ENCODE data around the gene NCR2.
A peak's percentile ranks its signal among the peaks of the same experiment; 100 is the strongest.

NCR2 gene

GRCh38 chr6:41331401-41332150 is 3.8 kb upstream of the NCR2 start:
- no peak for DNase-seq

GRCh38 chr6:41332241-41332640 is 3.2 kb upstream of the NCR2 start:
- DNase-seq: no peak

GRCh38 chr6:41332842-41333736 is 2.3 kb upstream of the NCR2 start:
- DNase-seq: no peak

- DNase-seq: no peak
These were observed 847 bp upstream of the NCR2 start for GRCh38 chr6:41334482-41335040.

- DNase-seq: no peak
These were observed 535 bp downstream of the NCR2 start for GRCh38 chr6:41335943-41336342.

- no peak for DNase-seq
These were observed 1.4 kb downstream of the NCR2 start for GRCh38 chr6:41336824-41337223.

- no peak for DNase-seq
These were observed 2.3 kb downstream of the NCR2 start for GRCh38 chr6:41337709-41338108.

GRCh38 chr6:41338659-41339058 is 3.3 kb downstream of the NCR2 start:
- no peak for DNase-seq

GRCh38 chr6:41341580-41341979 is 6.2 kb downstream of the NCR2 start:
- DNase-seq: no peak

- DNase-seq: no peak
These were observed 6.8 kb downstream of the NCR2 start for GRCh38 chr6:41342241-41342640.

- DNase-seq: no peak
These were observed 8.3 kb downstream of the NCR2 start for GRCh38 chr6:41343641-41344187.

- peak; percentile 30 to 43 for DNase-seq
These were observed 9.5 kb downstream of the NCR2 start for GRCh38 chr6:41344876-41345275.

GRCh38 chr6:41345901-41346300 is 10.5 kb downstream of the NCR2 start:
- DNase-seq: no peak

GRCh38 chr6:41346441-41346840 is 11.0 kb downstream of the NCR2 start:
- DNase-seq: no peak

GRCh38 chr6:41347378-41348050 is 12.1 kb downstream of the NCR2 start:
- no peak for DNase-seq

GRCh38 chr6:41348934-41349333 is 13.5 kb downstream of the NCR2 start:
- DNase-seq: no peak

GRCh38 chr6:41352396-41352795 is 17.0 kb downstream of the NCR2 start:
- DNase-seq: no peak

GRCh38 chr6:41352907-41353306 is 17.5 kb downstream of the NCR2 start:
- no peak for DNase-seq

- no peak for DNase-seq
These were observed 17.9 kb downstream of the NCR2 start for GRCh38 chr6:41353333-41353732.

- DNase-seq: no peak
These were observed 20.5 kb downstream of the NCR2 start for GRCh38 chr6:41355952-41356351.

- no peak for DNase-seq
These were observed 21.4 kb downstream of the NCR2 start for GRCh38 chr6:41356825-41357224.

- no peak for DNase-seq
These were observed 23.1 kb downstream of the NCR2 start for GRCh38 chr6:41358503-41358902.

Data from CD4-positive, alpha-beta T cell treated with Interleukin-4 for 1 hour (primary cell).